NCI-H774 (cell line): Measurements from ENCODE around the gene PRSS50.

Source experiments
- DNase-seq: peaks from one replicate; lab custom pipeline; 2025; lab: John Stamatoyannopoulos, UW

The PRSS50 gene

DNA sequence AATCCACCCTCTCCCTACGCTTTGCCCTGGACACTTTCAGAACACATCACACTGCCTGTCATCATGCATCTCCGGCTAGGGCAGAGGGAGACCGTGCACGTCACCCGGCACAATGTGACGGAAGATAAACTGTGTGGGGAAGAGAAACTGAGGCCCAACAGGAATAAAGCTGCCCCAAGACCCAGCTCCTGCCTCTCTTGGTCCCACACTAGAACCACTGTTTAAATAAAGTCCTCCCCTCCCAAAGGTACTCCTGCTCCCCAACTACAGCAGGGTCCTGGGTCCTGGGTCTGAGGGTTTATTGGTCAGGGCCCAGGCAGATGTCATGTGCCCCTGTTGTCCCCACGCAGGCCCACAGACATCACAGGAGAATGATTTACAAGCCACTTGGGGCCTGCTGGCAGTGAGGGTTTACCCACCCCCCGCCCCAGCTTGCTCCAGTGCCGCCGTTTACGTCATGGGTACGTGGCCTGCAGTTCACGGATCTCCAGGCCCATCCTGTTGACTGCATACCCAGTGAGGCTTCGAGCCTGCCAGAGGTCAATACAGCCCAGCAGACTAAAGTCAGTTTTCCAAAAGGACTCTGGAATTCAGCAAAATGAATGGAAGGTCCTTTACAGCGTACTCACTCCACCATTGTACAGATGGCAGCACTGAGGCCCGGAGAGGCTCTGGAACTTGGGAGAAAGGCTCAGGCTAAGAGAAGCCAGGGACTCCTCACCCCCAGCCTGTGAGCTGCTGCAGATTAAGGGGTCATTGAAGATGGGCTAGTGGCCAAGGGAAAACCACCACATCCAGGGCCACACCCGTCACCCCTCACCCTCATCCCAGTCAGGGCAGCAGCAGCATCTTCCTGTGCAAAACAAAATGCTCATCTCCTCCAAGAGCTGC is 47.4 kb downstream of the PRSS50 start:
- no peak for DNase-seq

DNA sequence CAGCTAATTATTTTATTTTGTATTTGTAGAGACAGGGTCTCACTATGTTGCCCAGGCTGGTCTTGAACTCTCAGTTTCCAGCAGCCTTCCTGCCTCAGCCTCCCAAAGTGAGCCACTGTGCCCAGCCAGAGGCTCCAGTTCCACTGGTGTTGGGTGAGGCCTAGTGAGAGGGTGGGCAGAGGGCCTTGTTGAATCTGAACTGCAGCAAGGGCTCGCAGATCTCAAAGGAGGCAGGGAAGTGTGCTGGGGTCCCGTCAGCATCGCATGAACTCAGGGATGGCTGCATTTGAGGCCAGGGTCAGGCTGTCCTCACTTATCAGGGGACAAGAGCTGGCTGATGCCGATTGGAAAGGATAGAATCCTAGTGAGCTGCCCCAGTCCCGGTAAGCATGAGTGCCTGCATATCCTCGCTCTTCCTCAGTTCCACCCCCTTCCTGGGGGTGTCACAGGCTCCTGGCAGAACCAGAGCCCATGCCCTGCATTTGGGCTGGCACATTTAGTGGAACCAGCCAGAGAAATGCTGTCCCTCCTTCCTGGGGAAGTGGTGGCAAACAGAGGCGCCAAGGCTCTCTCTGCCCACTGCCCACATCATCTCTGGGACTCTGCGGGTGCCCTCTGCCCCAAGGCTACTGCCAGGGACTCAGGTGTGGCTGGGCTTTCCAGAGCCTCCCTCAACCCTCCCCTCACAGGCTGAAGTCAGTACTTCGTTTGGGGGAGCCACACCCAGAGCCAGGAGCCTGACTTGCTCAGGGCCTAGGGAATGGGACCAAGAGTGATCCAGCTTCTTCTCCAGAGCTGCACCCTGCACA is 48.3 kb downstream of the PRSS50 start:
- DNase-seq: no peak

DNA sequence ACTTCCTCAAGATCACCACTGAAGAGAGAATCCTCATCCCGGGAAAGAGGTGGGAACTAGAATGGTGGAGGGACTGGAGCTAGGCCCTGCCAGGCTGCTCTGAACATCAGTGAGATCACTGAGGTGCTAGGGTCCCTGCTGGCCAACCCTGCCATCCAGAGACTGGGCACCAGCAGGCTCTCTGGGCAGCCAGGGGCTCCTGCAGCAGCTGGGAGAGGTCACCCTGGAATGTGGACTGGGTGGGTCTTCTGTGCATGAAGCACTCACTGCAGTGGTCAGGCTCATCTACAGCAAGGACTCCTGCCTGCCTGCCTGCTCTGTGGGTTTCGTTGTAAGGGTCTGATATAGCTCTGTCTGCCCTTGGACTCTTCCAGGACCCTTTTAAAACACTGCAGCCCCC is 49.1 kb downstream of the PRSS50 start:
- no peak for DNase-seq

DNA sequence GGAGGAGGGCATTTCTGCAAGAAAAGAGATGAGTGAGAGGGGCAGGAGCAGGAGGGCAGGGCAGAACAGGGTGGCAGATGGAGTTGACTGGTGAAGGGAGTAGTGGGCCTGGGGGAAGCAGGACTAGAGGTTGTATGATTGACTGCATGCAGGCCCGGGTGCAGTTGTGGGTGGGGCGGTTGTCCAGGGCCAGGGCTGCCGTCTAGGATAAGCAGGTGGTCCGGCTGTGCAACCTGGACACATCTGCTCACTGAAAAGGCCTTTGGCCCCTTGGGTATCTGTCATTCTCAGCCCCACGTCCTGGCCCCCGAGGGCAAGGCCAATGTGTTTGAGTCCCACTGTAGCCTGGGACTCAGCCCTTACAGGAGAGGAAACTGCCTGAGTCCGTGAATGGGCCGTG is 49.6 kb downstream of the PRSS50 start:
- no peak for DNase-seq

DNA sequence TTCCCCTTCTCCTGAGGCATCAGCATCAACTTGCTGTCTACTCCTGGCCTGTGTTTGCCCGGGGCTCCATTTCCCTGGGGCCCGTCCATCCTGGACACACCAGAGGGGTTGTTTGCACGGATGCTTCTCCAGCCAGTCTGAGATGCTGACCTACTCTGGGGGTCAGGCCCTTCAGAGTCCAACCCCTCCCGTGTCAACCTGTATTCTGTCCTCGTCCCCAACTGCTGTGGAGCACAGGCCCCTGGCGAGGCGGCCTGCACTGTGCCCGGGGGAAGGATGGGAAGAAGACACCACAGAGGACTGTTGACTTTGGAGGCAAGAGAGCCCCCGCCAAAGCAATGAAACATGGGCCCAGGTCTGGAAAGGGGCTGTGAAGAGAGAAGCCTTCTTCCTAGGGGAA is 50.0 kb downstream of the PRSS50 start:
- no peak for DNase-seq

DNA sequence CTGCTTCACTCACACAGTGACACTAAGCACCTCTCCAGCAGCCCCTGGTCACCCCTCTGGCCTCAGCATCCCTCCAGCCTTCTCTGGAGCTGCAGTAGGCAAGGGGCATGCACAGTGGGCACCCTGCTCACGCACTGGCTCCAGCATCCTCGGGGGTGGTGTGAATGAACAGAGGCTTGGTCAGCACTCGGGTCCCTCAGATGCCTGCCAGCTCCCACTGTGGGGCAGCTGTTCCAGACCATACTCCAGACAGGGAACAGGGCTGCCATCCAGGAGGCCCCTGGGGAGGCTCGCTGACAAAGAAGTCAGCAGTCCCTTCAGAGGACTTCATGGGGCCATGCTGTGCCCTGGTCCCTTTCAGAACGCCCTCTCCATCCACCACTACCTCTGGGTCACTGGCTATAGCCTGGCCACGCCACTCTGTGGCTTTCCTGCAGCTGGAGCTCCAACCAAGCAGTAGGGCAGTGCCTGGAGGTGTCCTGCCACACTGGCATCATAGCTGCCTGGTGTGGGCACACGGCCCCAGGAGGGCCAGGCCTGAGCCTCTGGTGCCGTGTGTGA is 50.5 kb downstream of the PRSS50 start:
- DNase-seq: no peak

DNA sequence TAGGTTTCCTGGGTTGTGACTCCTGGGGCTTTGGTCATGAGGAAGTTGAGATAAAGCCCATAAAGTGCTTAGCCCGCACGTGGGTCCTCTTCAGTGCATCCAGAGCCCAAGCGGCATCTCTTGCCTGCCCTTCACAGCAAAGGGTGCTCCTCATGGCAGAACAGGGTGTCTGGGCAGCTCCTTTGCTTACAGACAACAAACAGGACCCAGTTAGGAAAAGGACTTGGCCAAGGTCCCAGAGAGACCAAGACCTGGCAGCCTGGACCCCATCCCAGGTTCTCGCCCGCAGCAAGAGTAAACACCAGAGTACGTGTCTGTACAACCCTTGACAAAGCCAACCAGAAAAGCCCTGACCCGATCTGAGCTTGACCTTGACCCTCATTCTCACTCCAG is 51.2 kb downstream of the PRSS50 start:
- no peak for DNase-seq

DNA sequence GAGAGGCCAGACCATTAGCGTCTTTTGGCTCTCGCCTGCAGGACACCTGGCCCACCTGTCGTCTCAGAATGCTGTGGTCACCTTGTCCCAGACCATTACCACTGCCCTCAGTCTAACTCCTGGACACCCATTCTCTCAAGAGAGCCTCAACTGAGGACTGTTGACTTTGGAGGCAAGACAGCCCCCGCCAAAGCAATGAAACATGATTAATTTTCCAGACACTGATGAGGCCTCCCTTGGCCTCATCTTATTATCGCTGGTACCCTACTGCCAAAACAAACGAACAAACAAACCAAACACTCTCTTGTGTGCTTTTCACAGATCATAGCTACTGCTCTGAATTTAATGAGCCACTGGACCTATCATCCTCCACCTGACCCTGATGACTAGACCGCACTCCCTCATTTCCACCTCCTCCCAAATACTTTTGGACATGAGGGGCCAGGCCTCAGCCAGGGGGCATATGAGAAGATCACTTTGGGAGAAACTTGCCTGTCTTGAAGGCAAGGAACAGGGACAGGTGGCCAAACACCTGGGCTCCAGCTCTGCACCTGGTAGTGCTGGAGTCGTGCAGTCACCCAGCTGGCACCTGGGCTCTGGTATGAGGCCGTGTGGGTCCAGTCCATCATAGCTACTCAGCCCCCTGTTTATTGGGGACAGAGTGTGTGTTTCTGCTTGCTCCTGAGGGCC is 51.8 kb downstream of the PRSS50 start:
- DNase-seq: peak; percentile 18

DNA sequence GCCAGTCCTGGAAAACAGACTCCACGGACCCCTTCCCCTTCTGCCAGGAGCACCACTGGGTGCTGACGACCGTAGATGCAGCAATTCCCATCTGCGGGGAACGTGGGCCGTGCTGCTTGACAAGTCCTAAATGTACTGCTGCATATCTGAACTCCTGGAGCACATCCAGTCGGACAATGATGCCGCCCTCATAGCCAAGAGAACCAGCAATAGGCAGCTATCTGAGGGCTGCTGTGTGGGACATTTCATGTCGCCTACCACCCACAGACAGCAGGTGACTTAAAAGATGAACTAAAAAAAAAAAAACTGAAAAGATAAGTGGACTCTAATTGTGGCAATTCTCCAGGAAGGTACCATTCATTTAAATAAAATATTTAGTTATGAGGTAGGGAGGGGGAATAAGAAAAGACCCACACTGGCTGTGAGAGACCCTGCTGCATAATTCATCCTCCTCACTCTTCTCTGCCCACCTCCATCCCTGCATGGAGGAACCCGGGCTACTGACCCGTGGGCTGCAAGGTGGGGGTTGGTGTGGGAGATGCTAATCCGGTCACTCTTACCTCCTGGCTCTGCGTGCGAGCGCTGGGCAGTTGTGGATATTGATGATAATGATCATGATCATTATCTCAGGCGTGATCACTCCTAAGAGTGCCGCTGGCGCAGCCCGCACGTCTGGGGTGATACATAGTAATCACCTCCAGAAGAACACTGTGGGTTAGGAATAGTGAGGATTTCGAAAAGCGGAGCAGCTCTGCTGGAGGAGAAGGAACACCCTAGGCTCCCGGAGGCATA is 52.5 kb downstream of the PRSS50 start:
- no peak for DNase-seq

DNA sequence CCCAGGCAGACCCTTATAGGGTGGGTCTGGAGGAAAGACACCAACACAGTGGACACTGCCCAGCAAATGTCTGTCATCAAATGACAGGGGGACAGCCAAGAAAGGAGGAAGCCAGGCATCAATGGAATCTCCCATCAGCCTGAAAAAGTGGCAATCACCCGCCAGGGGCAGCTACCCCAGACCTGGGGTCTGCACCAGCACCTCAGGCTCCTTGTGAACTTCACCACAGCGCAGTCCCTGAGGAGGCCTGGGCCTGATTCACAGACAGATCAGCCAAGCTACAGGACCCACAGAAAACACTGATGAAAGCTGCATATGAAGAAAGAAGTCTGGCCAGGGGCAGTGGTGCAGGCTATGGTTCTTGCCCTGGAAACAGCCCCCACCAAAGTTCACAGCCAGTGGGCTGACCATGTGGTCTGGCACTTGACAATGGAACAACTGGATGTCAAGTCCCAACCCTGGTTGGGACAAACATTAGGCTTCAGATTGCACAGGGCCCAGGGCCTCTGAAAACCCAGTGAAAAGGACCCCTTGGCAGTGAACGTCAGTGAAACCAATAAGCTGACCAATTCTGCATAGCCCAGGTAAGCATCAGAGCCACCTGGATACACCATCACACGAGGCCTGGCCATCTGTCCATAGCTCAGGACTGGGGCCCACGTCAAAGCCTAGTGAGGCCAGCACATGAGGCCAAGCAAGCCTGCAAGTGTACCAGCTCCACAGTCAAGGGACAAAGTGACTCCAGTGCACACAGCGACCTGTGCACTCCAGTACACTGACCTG is 53.3 kb downstream of the PRSS50 start:
- DNase-seq: no peak

DNA sequence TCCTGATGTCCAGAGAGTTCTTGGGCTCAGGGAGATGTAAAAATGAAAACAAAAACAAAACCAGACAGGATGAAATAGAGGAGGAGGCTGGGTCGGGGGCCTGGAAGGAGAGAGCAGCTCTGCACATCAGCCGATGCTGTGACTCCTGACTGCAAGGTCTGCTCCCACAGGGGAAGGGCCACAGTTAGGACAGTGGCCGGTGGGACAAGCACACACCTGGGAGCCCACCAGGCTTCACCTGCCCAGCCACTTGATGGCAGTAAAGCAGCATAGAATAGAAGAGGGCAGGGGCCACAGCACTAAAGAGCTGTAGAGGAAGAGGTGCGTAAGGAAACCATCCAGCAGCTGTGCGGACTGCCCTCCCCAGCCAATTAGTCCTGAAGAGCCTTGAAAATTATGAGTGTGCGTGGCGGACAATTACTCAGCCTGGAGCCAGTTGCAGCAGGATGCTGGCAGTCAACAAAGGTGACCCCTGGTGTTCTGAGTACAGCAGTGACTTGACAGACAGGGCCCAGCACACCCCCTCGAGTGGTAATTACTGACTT is 54.0 kb downstream of the PRSS50 start:
- DNase-seq: peak; percentile 72

DNA sequence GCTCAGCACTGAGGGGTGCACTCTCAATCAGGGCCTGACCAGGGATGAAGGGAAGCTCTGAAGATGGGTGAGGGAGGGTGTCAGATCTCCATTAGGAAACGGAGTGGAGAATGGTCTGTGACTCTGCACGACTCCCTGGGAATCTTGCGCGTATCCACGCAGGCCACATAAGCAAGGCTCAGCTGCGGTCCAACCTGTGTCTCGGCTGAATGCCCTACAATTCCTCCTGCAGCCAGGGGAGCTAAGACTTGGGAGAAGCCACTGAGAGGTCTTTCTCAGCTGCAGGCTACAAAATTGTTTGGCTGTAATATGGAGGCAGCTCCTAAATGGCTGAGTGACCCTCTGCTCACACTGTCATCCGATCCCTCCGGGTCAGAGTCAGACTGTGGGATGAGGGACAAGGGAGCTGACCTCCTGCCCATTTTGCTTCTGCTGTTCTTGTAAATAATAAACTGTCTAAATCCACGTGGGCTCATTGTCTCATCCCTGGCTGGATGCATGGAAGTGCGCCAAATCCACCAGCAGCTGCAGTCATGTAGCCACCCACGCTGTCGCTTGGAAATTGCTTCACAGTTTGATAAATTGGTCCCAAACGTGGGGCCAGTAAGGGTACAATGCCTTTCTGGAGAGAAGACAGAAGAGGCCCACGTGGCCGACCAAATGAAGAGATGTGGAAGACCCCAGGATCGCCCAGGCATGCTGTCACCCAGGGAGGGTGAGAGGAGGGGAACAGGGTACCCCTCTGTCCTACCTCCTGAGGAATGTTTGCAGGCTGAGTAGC is 54.7 kb downstream of the PRSS50 start:
- no peak for DNase-seq
